Transverse colon (tissue), 4 donors: ENCODE results near the gene PBX3.

Source experiments
- CTCF ChIP-seq, 5 experiments: fragments of 200-600 bp in 3 of 5; fragments of 450-650 bp in 2 of 5; sonication (generic) in 3 of 5; IDR thresholded peaks; 1 replicate in 2 of 5; 2 replicates in 3 of 5; pipeline ENCODE4 v1.5.1; 2016 to 2017; ENCODE audit warnings: antibody characterized with exemption in 5 of 5, inconsistent platforms in 3 of 5, mild to moderate bottlenecking in 2 of 5, moderate library complexity in 1 of 5
- EP300 ChIP-seq: sonication (generic); formaldehyde crosslinking; IDR thresholded peaks from one replicate; pipeline ENCODE4 v1.6.1; 2017; ENCODE audit warnings: antibody characterized with exemption, low read depth
- POLR2A ChIP-seq: fragments of 450-650 bp; IDR thresholded peaks from one replicate; pipeline ENCODE4 v1.6.1; 2016; ENCODE audit warnings: antibody characterized with exemption, mild to moderate bottlenecking, moderate library complexity
- POLR2AphosphoS5 ChIP-seq, 3 donors: sonication (generic); formaldehyde crosslinking; IDR thresholded peaks; one replicate each; pipeline ENCODE4 v1.6.1; 2016; ENCODE audit warnings: antibody characterized with exemption in 3 of 3

GRCh38 chr9:125987420-125987819, 240.2 kb downstream of the PBX3 start:
- no peak for TF ChIP-seq POLR2A
- no peak for TF ChIP-seq CTCF (IDR thresholded peaks at IDR 0.05)
- TF ChIP-seq EP300: no peak
- TF ChIP-seq POLR2AphosphoS5 (IDR thresholded peaks at IDR 0.05): no peak
